HuH-7.5 (cell line): ENCODE data around the gene PANK4.
"Not testable (repeated sequence)": the region's sequence is repeated elsewhere in the genome, so short reads cannot be mapped to it uniquely, and the experiment has no call there.

Experiments
- DNase-seq: peaks from one replicate; pipeline ENCODE4 v3.0.0; 2011; ENCODE audit warnings: low spot score

PANK4 gene

GRCh38 chr1:2558861-2559260, 32.5 kb upstream of the PANK4 start:
- DNase-seq = no peak

- DNase-seq = no peak
Measured at GRCh38 chr1:2558420-2558819, 32.0 kb upstream of the PANK4 start.

GRCh38 chr1:2557482-2558400, 31.3 kb upstream of the PANK4 start:
- no peak for DNase-seq

GRCh38 chr1:2556678-2557481, 30.5 kb upstream of the PANK4 start:
- no peak for DNase-seq

- no peak for DNase-seq
Measured at GRCh38 chr1:2556277-2556677, 29.9 kb upstream of the PANK4 start, which contains the start of gene TNFRSF14. Gene TNFRSF14, plus strand, starts transcription at chr1:2556371. Its CDS starts 294 bp downstream, at chr1:2556665.

- DNase-seq = no peak
Measured at GRCh38 chr1:2555634-2556276, 29.4 kb upstream of the PANK4 start.

GRCh38 chr1:2554621-2555387, 28.4 kb upstream of the PANK4 start:
- DNase-seq = no peak

- DNase-seq = no peak
Measured at GRCh38 chr1:2553871-2554620, 27.6 kb upstream of the PANK4 start.

- DNase-seq = not testable (repeated sequence)
Measured at GRCh38 chr1:2553076-2553475, 26.7 kb upstream of the PANK4 start.

- no peak for DNase-seq
Measured at GRCh38 chr1:2552189-2552588, 25.8 kb upstream of the PANK4 start.

- DNase-seq = not testable (repeated sequence)
Measured at GRCh38 chr1:2551544-2551943, 25.1 kb upstream of the PANK4 start.

- DNase-seq = not testable (repeated sequence)
Measured at GRCh38 chr1:2550309-2550861, 24.0 kb upstream of the PANK4 start.

GRCh38 chr1:2549367-2550029, 23.1 kb upstream of the PANK4 start:
- DNase-seq = not testable (repeated sequence)

- DNase-seq = peak; percentile 94
Measured at GRCh38 chr1:2548068-2548589, 21.7 kb upstream of the PANK4 start.

GRCh38 chr1:2547210-2548067, 21.0 kb upstream of the PANK4 start:
- DNase-seq = no peak

GRCh38 chr1:2546515-2547209, 20.3 kb upstream of the PANK4 start:
- peak; percentile 87 for DNase-seq

- peak; percentile 96 for DNase-seq
Measured at GRCh38 chr1:2545754-2546514, 19.5 kb upstream of the PANK4 start.
